GM12878 (cell line): ENCODE data around the gene HIVEP2. TPM values are rescaled to one million over a fixed set of nuclear protein-coding genes. Genes with fewer than 3 reads are reported as not detected.

Experiments
- ASH2L ChIP-seq: fragments of 300-600, 200-600 bp; sonication (generic); IDR thresholded peaks from 2 replicates; pipeline ENCODE4 v1.6.1; 2017; ENCODE audit warnings: low read depth, mild to moderate bottlenecking, borderline replicate concordance
- CHD2 ChIP-seq: IDR thresholded peaks from 2 replicates; pipeline ENCODE4 v1.6.1; 2011; ENCODE audit warnings: low read depth, low read length, improper control_type of control experiment, borderline replicate concordance
- CREM ChIP-seq: IDR thresholded peaks from 2 replicates; pipeline ENCODE4 v1.6.1; 2014; ENCODE audit warnings: antibody characterized with exemption, low read depth
- EGR1 ChIP-seq, 2 experiments: IDR thresholded peaks; 1 replicate in 1 of 2; 2 replicates in 1 of 2; pipeline ENCODE4 v1.6.1; 2011 to 2012; ENCODE audit warnings: low read depth in 2 of 2, low read length in 2 of 2, borderline replicate concordance in 1 of 2, mild to moderate bottlenecking in 1 of 2, moderate library complexity in 1 of 2
- FOXM1 ChIP-seq: IDR thresholded peaks from 2 replicates; pipeline ENCODE4 v1.6.1; 2012; ENCODE audit warnings: low read depth, mild to moderate bottlenecking, inconsistent platforms, low read length, moderate library complexity
- KLF5 ChIP-seq: fragments of 450-650 bp; IDR thresholded peaks from 2 replicates; pipeline ENCODE4 v1.6.1; 2014; ENCODE audit warnings: mild to moderate bottlenecking; ENCODE audit not compliant: partially characterized antibody
- LARP7 ChIP-seq: fragments of 450-650 bp; IDR thresholded peaks from 2 replicates; pipeline ENCODE4 v1.6.1; 2017; ENCODE audit warnings: mild to moderate bottlenecking
- MEF2A ChIP-seq: IDR thresholded peaks from 2 replicates; pipeline ENCODE4 v1.6.1; 2011; ENCODE audit warnings: low read depth, mild to moderate bottlenecking, low read length, moderate library complexity; ENCODE audit not compliant: insufficient read depth
- MTA2 ChIP-seq: fragments of 450-650 bp; IDR thresholded peaks from 2 replicates; pipeline ENCODE4 v1.6.1; 2016; ENCODE audit warnings: low read depth, mild to moderate bottlenecking, moderate library complexity
- MTA3 ChIP-seq: IDR thresholded peaks from 2 replicates; pipeline ENCODE4 v1.6.1; 2012; ENCODE audit warnings: low read length, inconsistent platforms, borderline replicate concordance
- PAX8 ChIP-seq: fragments of 450-650 bp; IDR thresholded peaks from 2 replicates; pipeline ENCODE4 v1.6.1; 2017; ENCODE audit warnings: mild to moderate bottlenecking, moderate library complexity
- POLR2AphosphoS5 ChIP-seq: IDR thresholded peaks from 2 replicates; pipeline ENCODE4 v1.6.1; 2011; ENCODE audit warnings: mild to moderate bottlenecking, low read length, inconsistent platforms
- RAD51 ChIP-seq: fragments of 450-650 bp; IDR thresholded peaks from 2 replicates; pipeline ENCODE4 v1.6.1; 2016; ENCODE audit warnings: moderate library complexity, mild to moderate bottlenecking, inconsistent platforms
- RUNX3 ChIP-seq: IDR thresholded peaks from 2 replicates; pipeline ENCODE4 v1.6.1; 2012; ENCODE audit warnings: low read length, inconsistent platforms
- SMAD1 ChIP-seq: fragments of 450-650 bp; IDR thresholded peaks from 2 replicates; pipeline ENCODE4 v1.6.1; 2018; ENCODE audit warnings: mild to moderate bottlenecking, low read depth; ENCODE audit not compliant: partially characterized antibody
- TAF1 ChIP-seq: IDR thresholded peaks from 2 replicates; pipeline ENCODE4 v1.6.1; 2011; ENCODE audit warnings: mild to moderate bottlenecking, low read depth, low read length, borderline replicate concordance
- USF1 ChIP-seq: IDR thresholded peaks from 2 replicates; pipeline ENCODE4 v1.6.1; 2011; ENCODE audit warnings: borderline replicate concordance, low read depth, mild to moderate bottlenecking, moderate library complexity, mixed read lengths, low read length; ENCODE audit not compliant: insufficient read depth; ENCODE audit errors: extremely low read length
- ZNF274 ChIP-seq: IDR thresholded peaks from one replicate; pipeline ENCODE4 v1.8.0; 2011; ENCODE audit not compliant: insufficient read length, insufficient read depth
- ZNF384 ChIP-seq: IDR thresholded peaks from 2 replicates; pipeline ENCODE4 v1.6.1; 2012; ENCODE audit warnings: low read depth, mild to moderate bottlenecking, low read length, improper control_type of control experiment, borderline replicate concordance
- polyA plus RNA-seq, 11 experiments: library from polyadenylated mRNA; depleted of rRNA in 4 of 11; unstranded in 6 of 11; stranded (reverse) in 5 of 11; fragments of >200 nt; fragmentation: Nextera tagmentation in 4 of 11; fragmentation: Illumina TruSeq in 1 of 11; extraction: Ambion mirVana in 4 of 11; extraction: Trizol in 1 of 11; gene quantifications; 1 replicate in 1 of 11; 2 replicates in 10 of 11; pipeline versions ENCODE4 v1.2.1 to v1.2.3, GENCODE V29; 2011 to 2016; ENCODE audit warnings: inconsistent platforms in 2 of 11, missing spikeins in 2 of 11, low read depth in 1 of 11
- total RNA-seq, 4 experiments: library from RNA; depleted of rRNA in 3 of 4; stranded (reverse); fragments of >200 nt in 3 of 4; fragmentation: Illumina TruSeq in 1 of 4; extraction: Trizol in 1 of 4; gene quantifications; 2 replicates each; pipeline versions ENCODE4 v1.2.1 to v1.2.3, GENCODE V29; 2013 to 2021

The HIVEP2 gene
- total and polyA plus RNA-seq, 10 of the 15 experiments (the other 5 are each of a cell fraction or from before 2014, with no cell fraction given): 1.2 to 15.7 (median 10.2) TPM

- TF ChIP-seq POLR2AphosphoS5 (no peak), ZNF274 (no peak), MTA3 (peak; percentile 24; the same call in 1 of the 2 replicates), RUNX3 (peak; percentile 64), PAX8 (0 out of 2 replicates have a peak, but pooled peaks have one; percentile 69), FOXM1 (peak; percentile 56), ASH2L (0 out of 2 replicates have a peak, but pooled peaks have one; percentile 51), ZNF384 (0 out of 2 replicates have a peak, but pooled peaks have one; percentile 16), USF1 (no peak), TAF1 (no peak; the same call in 1 of the 2 replicates), MEF2A (no peak), CHD2 (no peak), KLF5 (peak; percentile 16), LARP7 (no peak), EGR1 (IDR thresholded peaks at IDR 0.05; ENCODE audit: borderline replicate concordance in 1 of 2, low read depth in 2 of 2, low read length in 2 of 2) (no peak), SMAD1 (peak; percentile 35), RAD51 (peak; percentile 85), CREM (peak; percentile 3; the same call in 1 of the 2 replicates), MTA2 (peak; percentile 73)
These were observed 2.9 kb upstream of the HIVEP2 start (continued) for GRCh38 chr6:142947714-142948480.
